SK-N-SH treated with all-trans-retinoic acid at 6 μM for 48 hours (cell line): ENCODE measurements around the gene DNAH14.

Experiments
- TSHZ2 ChIP-seq: fragments of 250-450 bp; sonication (Bioruptor Pico); IDR thresholded peaks from 2 replicates; pipeline ENCODE4 v1.5.0; 2020; ENCODE audit warnings: mild to moderate bottlenecking, moderate library complexity
- ZFP3 ChIP-seq: fragments of 250-450 bp; sonication (Bioruptor Pico); IDR thresholded peaks from 2 replicates; pipeline ENCODE4 v1.5.0; 2020; ENCODE audit warnings: mild to moderate bottlenecking, moderate library complexity
- TF ChIP-seq, protein P1 (sequence below): fragments of 250-450 bp; sonication (Bioruptor Pico); IDR thresholded peaks from 2 replicates; pipeline ENCODE4 v1.5.1; 2020; ENCODE audit warnings: low read depth, mild to moderate bottlenecking, moderate library complexity

GRCh38 chr1:225409051-225409450 is 479.6 kb downstream of the DNAH14 start:
- TF ChIP-seq, protein P1, sequence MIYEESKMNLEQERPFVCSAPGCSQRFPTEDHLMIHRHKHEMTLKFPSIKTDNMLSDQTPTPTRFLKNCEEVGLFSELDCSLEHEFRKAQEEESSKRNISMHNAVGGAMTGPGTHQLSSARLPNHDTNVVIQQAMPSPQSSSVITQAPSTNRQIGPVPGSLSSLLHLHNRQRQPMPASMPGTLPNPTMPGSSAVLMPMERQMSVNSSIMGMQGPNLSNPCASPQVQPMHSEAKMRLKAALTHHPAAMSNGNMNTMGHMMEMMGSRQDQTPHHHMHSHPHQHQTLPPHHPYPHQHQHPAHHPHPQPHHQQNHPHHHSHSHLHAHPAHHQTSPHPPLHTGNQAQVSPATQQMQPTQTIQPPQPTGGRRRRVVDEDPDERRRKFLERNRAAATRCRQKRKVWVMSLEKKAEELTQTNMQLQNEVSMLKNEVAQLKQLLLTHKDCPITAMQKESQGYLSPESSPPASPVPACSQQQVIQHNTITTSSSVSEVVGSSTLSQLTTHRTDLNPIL (CRISPR knock-in tag): no peak
- TF ChIP-seq ZFP3 (no peak), TSHZ2 (no peak)
